ENCODE data around the gene APBA2. TPM values are rescaled to one million over a fixed set of nuclear protein-coding genes. Genes with fewer than 3 reads are reported as not detected.
A peak's percentile ranks its signal among the peaks of the same experiment; 100 is the strongest.

Gene APBA2
- total RNA-seq, 1 donor from 2014 or later, result 51.4 TPM

- no peak for DNase-seq (ENCODE audit: low read depth)
- no peak for TF ChIP-seq CTCF (IDR thresholded peaks at IDR 0.05; ENCODE audit: insufficient read depth, low read length, poor library complexity, severe bottlenecking)
These were observed 35.1 kb downstream of the APBA2 start for GRCh38 chr15:28920781-28921331.

GRCh38 chr15:28921336-28921735 is 35.6 kb downstream of the APBA2 start:
- Histone ChIP-seq H3K4me3 (ENCODE audit: low read depth, low read length) (no peak overlapping the region), H3K36me3 (ENCODE audit: control insufficient read depth, insufficient read depth, low read length) (no peaks in the 10 kb centered on the region), H3K27me3 (ENCODE audit: control insufficient read depth, insufficient read depth, low read length) (no peaks in the 10 kb centered on the region)
- no peak for DNase-seq (ENCODE audit: low read depth)
- TF ChIP-seq CTCF (IDR thresholded peaks at IDR 0.05; ENCODE audit: insufficient read depth, low read length, poor library complexity, severe bottlenecking), result no peak

More at GRCh38 chr15:28920781-28921331, 35.1 kb downstream of the APBA2 start:
- no peaks in the 10 kb centered on the region for H3K27me3 ChIP-seq (ENCODE audit: control insufficient read depth, insufficient read depth, low read length)
- no peaks in the 10 kb centered on the region for H3K36me3 ChIP-seq (ENCODE audit: control insufficient read depth, insufficient read depth, low read length)
- H3K4me3 ChIP-seq (ENCODE audit: low read depth, low read length), result no peak overlapping the region

- Histone ChIP-seq H3K27me3 (ENCODE audit: control insufficient read depth, insufficient read depth, low read length) (no peaks in the 10 kb centered on the region), H3K36me3 (ENCODE audit: control insufficient read depth, insufficient read depth, low read length) (no peaks in the 10 kb centered on the region), H3K4me3 (ENCODE audit: low read depth, low read length) (no peak overlapping the region)
- DNase-seq (ENCODE audit: low read depth), result no peak
- peak; percentile 54 for TF ChIP-seq CTCF (IDR thresholded peaks at IDR 0.05; ENCODE audit: insufficient read depth, low read length, poor library complexity, severe bottlenecking)
These were observed 36.3 kb downstream of the APBA2 start for GRCh38 chr15:28921919-28922706.

- Histone ChIP-seq H3K36me3 (ENCODE audit: control insufficient read depth, insufficient read depth, low read length) (no peaks in the 10 kb centered on the region), H3K4me3 (ENCODE audit: low read depth, low read length) (no peak overlapping the region), H3K27me3 (ENCODE audit: control insufficient read depth, insufficient read depth, low read length) (no peaks in the 10 kb centered on the region)
- no peak for DNase-seq (ENCODE audit: low read depth)
- no peak for TF ChIP-seq CTCF (IDR thresholded peaks at IDR 0.05; ENCODE audit: insufficient read depth, low read length, poor library complexity, severe bottlenecking)
These were observed 36.9 kb downstream of the APBA2 start for GRCh38 chr15:28922707-28923012.

- TF ChIP-seq CTCF (IDR thresholded peaks at IDR 0.05; ENCODE audit: insufficient read depth, low read length, poor library complexity, severe bottlenecking), result no peak
- DNase-seq (ENCODE audit: low read depth), result no peak
- H3K4me3 ChIP-seq (ENCODE audit: low read depth, low read length), result no peak overlapping the region
- H3K36me3 ChIP-seq (ENCODE audit: control insufficient read depth, insufficient read depth, low read length), result no peaks in the 10 kb centered on the region
- H3K27me3 ChIP-seq (ENCODE audit: control insufficient read depth, insufficient read depth, low read length), result no peaks in the 10 kb centered on the region
These were observed 38.0 kb downstream of the APBA2 start for GRCh38 chr15:28923726-28924280.
